GM10248 (cell line): ENCODE data around the gene CIB1.
A peak's percentile ranks its signal among the peaks of the same experiment; 100 is the strongest.

Experiments used
- CTCF ChIA-PET: fragments of 300-600 bp; sonication (Branson Sonifier 250); formaldehyde crosslinking; extraction: SDS; loops from one replicate; lab custom pipeline; 2021; ENCODE audit warnings: antibody characterized with exemption; lab: Yijun Ruan, JAX
- POLR2A ChIA-PET: fragments of 350-650 bp; sonication (Branson Sonifier 250); formaldehyde crosslinking; extraction: SDS; loops from one replicate; lab custom pipeline; 2020; ENCODE audit warnings: antibody characterized with exemption; lab: Yijun Ruan, JAX
- DNase-seq: peaks from one replicate; pipeline ENCODE4 v3.0.0; 2012; ENCODE audit errors: extremely low spot score
- CTCF ChIP-seq: IDR thresholded peaks from 2 replicates; pipeline ENCODE4 v1.5.1; 2012; ENCODE audit warnings: mild to moderate bottlenecking, low read depth; ENCODE audit errors: extremely low read depth, missing control alignments, control extremely low read depth

CIB1 gene

DNA sequence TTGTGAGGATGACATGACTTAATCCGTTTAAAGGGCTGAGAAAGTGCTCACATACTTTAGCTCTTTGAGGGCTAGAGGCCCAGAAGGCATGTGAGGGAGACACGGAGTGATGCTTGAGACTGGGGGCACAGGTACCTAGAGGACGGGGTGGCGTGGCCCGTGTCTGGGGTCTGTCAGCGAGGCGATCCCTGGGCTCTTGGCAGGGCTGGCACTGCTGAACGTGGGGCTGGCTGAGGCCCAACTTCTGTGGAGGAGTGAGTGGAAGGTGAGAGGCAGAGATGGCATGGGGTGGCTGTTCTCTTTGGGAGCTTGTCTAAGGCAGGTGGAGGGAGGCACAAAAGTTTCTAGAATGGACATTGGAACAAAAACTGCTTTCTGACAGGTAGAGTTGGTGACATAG is 23.1 kb downstream of the CIB1 start:
- no peak for DNase-seq
- no peak for TF ChIP-seq CTCF
- CTCF ChIA-PET = no interaction called here
- POLR2A ChIA-PET = no interaction called here

- POLR2A ChIA-PET = no interaction called here
- peak; percentile 78 for DNase-seq
- no peak for TF ChIP-seq CTCF
- CTCF ChIA-PET = interaction anchor here (1.0 kb wide), 1 partner anchor 12 kb away, joined by 3 read pairs; no protein-coding TSS in a partner anchor
These were observed 24.1 kb downstream of the CIB1 start for GRCh38 chr15:90209591-90209990.

- POLR2A ChIA-PET = no interaction called here
- no peak for DNase-seq
- CTCF ChIA-PET = interaction anchor here (1.2 to 1.8 kb wide), 2 partner anchors 11 to 13 kb away, joined by 4 to 5 read pairs; no protein-coding TSS in a partner anchor
- no peak for TF ChIP-seq CTCF
These were observed 25.4 kb downstream of the CIB1 start for GRCh38 chr15:90208356-90208755.

DNA sequence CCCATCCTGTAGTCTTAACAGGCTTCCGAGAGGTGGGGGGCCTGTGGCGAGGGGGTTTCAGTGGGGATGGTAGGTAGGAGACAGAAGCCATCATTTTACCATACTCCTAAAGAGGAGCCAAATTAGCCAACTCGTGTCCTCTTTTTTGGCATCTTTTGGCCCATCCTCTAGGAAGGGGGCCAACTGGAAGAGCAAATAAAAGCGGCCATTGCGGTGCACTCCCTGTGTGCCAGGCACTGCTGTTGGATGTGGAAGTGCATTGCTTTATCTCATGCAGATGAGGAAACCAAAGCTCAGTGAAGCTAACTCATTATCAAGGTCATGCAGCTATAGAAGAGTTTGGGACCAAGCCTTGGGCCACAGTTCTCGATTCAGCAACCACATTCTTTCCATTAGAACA is 26.5 kb downstream of the CIB1 start:
- TF ChIP-seq CTCF = no peak
- ChIA-PET POLR2A (no interaction called here), CTCF (interaction anchor here (1.1 to 1.8 kb wide), 4 partner anchors 10 to 27 kb away, joined by 3 to 4 read pairs (median 4); partner anchors contain the start of genes CIB1 and GDPGP1)
- no peak for DNase-seq

GRCh38 chr15:90205886-90206285 is 27.9 kb downstream of the CIB1 start:
- POLR2A ChIA-PET = no interaction called here
- TF ChIP-seq CTCF = no peak
- DNase-seq = no peak
- CTCF ChIA-PET = interaction anchor here (0.9 to 2.4 kb wide), 5 partner anchors 9 to 32 kb away, joined by 4 to 12 read pairs (median 6); no protein-coding TSS in a partner anchor

GRCh38 chr15:90205050-90205848 is 28.5 kb downstream of the CIB1 start:
- ChIA-PET CTCF (interaction anchor here (0.9 to 2.4 kb wide), 7 partner anchors 9 to 39 kb away, joined by 3 to 12 read pairs (median 6); no protein-coding TSS in a partner anchor), POLR2A (interaction anchor here (0.5 kb wide), 1 partner anchor 28 kb away, joined by 3 read pairs; the partner anchor contains the start of gene CIB1)
- no peak for DNase-seq
- no peak for TF ChIP-seq CTCF
